Measurements from ENCODE around the gene TADA2B. TPM values are rescaled to one million over a fixed set of nuclear protein-coding genes. Genes with fewer than 3 reads are reported as not detected.

TADA2B gene
- total and polyA plus RNA-seq, 10 of the 15 experiments (the other 5 are each of a cell fraction or from before 2014, with no cell fraction given) = 0.66 to 12.0 (median 5.6) TPM

DNA sequence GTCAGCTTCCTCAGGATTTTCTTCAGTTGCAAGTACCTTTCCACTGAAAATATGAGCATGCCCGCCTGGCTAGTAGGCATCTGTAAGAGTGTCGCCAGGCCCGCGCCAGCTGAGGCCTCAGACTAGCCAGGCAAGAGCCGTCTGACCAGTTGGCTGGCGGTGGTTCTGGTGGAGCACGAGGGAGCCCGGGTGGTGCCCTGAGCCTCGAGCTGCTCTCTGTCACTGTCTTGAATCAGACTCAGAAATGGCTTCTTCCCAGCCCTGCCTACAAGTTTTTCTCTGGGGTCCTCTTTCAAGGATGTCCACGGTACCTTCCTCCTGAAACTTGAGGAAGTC is 12.8 kb downstream of the TADA2B start:
- RAD21 ChIA-PET (ENCODE audit: unreplicated experiment) = no interaction called here
- ATAC-seq (no peak), FAIRE-seq (no peak), DNase-seq (ENCODE audit: low read depth, low spot score) (no peak)
- WGBS (ENCODE audit: insufficient coverage, insufficient replicate concordance, low lambda C conversion rate, missing lambda C conversion rate) = 94% methylated on average over 10 of the region's 10 CpGs
- H3K36me3 ChIP-seq (ENCODE audit: control insufficient read depth in 2 of 2, insufficient read depth in 2 of 2, low read length in 1 of 2) = peaks cover 17 to 34% of the 10 kb centered on the region in 2 experiments
- H3K27me3 ChIP-seq (replicated peaks in 1 of 2; ENCODE audit: control insufficient read depth in 2 of 2, insufficient read depth in 2 of 2, low read length in 1 of 2) = no peaks in the 10 kb centered on the region
- BruUV-seq (replicated peaks) = no TSS peak
- in situ Hi-C loops (cut with MboI) = no loop called here
- H4K20me1 ChIP-seq (ENCODE audit: control insufficient read depth, insufficient read depth) = 0 out of 2 replicates have a peak, but pooled peaks cover 3% of the 10 kb centered on the region
- H3K9ac ChIP-seq (ENCODE audit: control insufficient read depth, insufficient read depth, low read length) = no peak overlapping the region
- no peaks in the 10 kb centered on the region for H3K9me3 ChIP-seq (replicated peaks; ENCODE audit: control insufficient read depth, insufficient read depth, low read length)
- CTCF ChIA-PET = interaction anchor here (1.4 to 5.6 kb wide), 2 partner anchors 13 kb away, joined by 6 to 41 read pairs; partner anchors contain the start of genes GRPEL1 and TADA2B
- intact Hi-C loops (cut with micrococcal nuclease; ENCODE audit: unreplicated experiment) = no loop called here
- H3K79me2 ChIP-seq (ENCODE audit: control insufficient read depth, insufficient read depth, low read length) = no peaks in the 10 kb centered on the region; the same call in none of the 2 replicates
- TF ChIP-seq EED (IDR thresholded peaks at IDR 0.05; ENCODE audit: low read depth) (no peak), GABPA (IDR thresholded peaks at IDR 0.05; ENCODE audit: low read depth) (no peak), PAX5 (IDR thresholded peaks at IDR 0.05; ENCODE audit: borderline replicate concordance, low read depth, low read length) (no peak), KLF5 (IDR thresholded peaks at IDR 0.05; ENCODE audit: partially characterized antibody) (no peak), EZH2 (IDR thresholded peaks at IDR 0.05; ENCODE audit: borderline replicate concordance, control insufficient read depth, low read depth, low read length) (no peak), HCFC1 (IDR thresholded peaks at IDR 0.05; ENCODE audit: low read length) (no peak), BRCA1 (IDR thresholded peaks at IDR 0.05; ENCODE audit: low read depth, low read length) (no peak), TAF1 (IDR thresholded peaks at IDR 0.05; ENCODE audit: borderline replicate concordance, low read depth, low read length) (no peak), ZNF207 (IDR thresholded peaks at IDR 0.05; ENCODE audit: borderline replicate concordance) (no peak), CREM (IDR thresholded peaks at IDR 0.05; ENCODE audit: low read depth) (no peak), JUND (IDR thresholded peaks at IDR 0.05; ENCODE audit: low read depth, low read length) (no peak), CBX5 (IDR thresholded peaks at IDR 0.05; ENCODE audit: low read depth) (no peak), MEF2A (IDR thresholded peaks at IDR 0.05; ENCODE audit: insufficient read depth, low read depth, low read length) (no peak), SMC3 (IDR thresholded peaks at IDR 0.05; ENCODE audit: borderline replicate concordance, low read length) (no peak), MTA2 (IDR thresholded peaks at IDR 0.05; ENCODE audit: low read depth) (no peak)
- TF ChIP-seq, protein P1, sequence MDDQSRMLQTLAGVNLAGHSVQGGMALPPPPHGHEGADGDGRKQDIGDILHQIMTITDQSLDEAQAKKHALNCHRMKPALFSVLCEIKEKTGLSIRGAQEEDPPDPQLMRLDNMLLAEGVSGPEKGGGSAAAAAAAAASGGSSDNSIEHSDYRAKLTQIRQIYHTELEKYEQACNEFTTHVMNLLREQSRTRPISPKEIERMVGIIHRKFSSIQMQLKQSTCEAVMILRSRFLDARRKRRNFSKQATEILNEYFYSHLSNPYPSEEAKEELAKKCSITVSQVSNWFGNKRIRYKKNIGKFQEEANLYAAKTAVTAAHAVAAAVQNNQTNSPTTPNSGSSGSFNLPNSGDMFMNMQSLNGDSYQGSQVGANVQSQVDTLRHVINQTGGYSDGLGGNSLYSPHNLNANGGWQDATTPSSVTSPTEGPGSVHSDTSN (IDR thresholded peaks at IDR 0.05; ENCODE audit: insufficient replicate concordance, low read depth, low read length) = no peak
- TF ChIP-seq, protein P2, sequence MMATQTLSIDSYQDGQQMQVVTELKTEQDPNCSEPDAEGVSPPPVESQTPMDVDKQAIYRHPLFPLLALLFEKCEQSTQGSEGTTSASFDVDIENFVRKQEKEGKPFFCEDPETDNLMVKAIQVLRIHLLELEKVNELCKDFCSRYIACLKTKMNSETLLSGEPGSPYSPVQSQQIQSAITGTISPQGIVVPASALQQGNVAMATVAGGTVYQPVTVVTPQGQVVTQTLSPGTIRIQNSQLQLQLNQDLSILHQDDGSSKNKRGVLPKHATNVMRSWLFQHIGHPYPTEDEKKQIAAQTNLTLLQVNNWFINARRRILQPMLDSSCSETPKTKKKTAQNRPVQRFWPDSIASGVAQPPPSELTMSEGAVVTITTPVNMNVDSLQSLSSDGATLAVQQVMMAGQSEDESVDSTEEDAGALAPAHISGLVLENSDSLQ (IDR thresholded peaks at IDR 0.05) = no peak
- TF ChIP-seq, protein P3, sequence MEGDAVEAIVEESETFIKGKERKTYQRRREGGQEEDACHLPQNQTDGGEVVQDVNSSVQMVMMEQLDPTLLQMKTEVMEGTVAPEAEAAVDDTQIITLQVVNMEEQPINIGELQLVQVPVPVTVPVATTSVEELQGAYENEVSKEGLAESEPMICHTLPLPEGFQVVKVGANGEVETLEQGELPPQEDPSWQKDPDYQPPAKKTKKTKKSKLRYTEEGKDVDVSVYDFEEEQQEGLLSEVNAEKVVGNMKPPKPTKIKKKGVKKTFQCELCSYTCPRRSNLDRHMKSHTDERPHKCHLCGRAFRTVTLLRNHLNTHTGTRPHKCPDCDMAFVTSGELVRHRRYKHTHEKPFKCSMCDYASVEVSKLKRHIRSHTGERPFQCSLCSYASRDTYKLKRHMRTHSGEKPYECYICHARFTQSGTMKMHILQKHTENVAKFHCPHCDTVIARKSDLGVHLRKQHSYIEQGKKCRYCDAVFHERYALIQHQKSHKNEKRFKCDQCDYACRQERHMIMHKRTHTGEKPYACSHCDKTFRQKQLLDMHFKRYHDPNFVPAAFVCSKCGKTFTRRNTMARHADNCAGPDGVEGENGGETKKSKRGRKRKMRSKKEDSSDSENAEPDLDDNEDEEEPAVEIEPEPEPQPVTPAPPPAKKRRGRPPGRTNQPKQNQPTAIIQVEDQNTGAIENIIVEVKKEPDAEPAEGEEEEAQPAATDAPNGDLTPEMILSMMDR (IDR thresholded peaks at IDR 0.05 in 2 of 3, conservative IDR thresholded peaks at IDR 0.05 in 1 of 3; ENCODE audit: control insufficient read depth in 2 of 3, extremely low read depth in 1 of 3, insufficient read depth in 1 of 3, low read depth in 3 of 3, low read length in 3 of 3) = no peak
- no peak overlapping the region for H3K27ac ChIP-seq (ENCODE audit: control insufficient read depth, insufficient read depth)
- no peak overlapping the region for H3K4me2 ChIP-seq (ENCODE audit: control insufficient read depth, insufficient read depth)
- H3K4me3 ChIP-seq = no peak overlapping the region
- no peak overlapping the region for H2AFZ ChIP-seq (ENCODE audit: control insufficient read depth, low read depth, low read length)
- H3K4me1 ChIP-seq (ENCODE audit: control insufficient read depth, insufficient read depth, low read length) = peaks cover 14% of the 10 kb centered on the region
- POLR2A ChIA-PET = interaction anchor here (1.4 kb wide), 1 partner anchor 11 kb away, joined by 3 read pairs; no protein-coding TSS in a partner anchor
- SMC1A ChIA-PET (ENCODE audit: uncharacterized antibody, unreplicated experiment) = no interaction called here

Data from GM12878 (cell line).